KBM-7 (cell line): ENCODE measurements around the gene XPR1.
"Not testable (repeated sequence)": the region's sequence is repeated elsewhere in the genome, so short reads cannot be mapped to it uniquely, and the experiment has no call there.

Experiments
- DNase-seq: peaks from one replicate; pipeline ENCODE4 v3.0.0-alpha.2; 2015
- in situ Hi-C: fragments of 300-500 bp; cut with MboI; formaldehyde crosslinking; loops from 2 replicates; pipeline ENCODE4 v1.14.3; 2020; ENCODE audit warnings: low sequenced_read_pairs, low pct_unique_long_range_greater_than_20kb, mixed read lengths

XPR1 gene

GRCh38 chr1:180751921-180752320 is 120.1 kb downstream of the XPR1 start:
- DNase-seq = no peak
- in situ Hi-C loops = no loop called here

- in situ Hi-C loops = no loop called here
- DNase-seq = no peak
These were observed 122.6 kb downstream of the XPR1 start for GRCh38 chr1:180754453-180754852.

GRCh38 chr1:180757657-180758056 is 125.8 kb downstream of the XPR1 start:
- in situ Hi-C loops = no loop called here
- DNase-seq = peak; percentile 30

GRCh38 chr1:180762796-180763195 is 131.0 kb downstream of the XPR1 start:
- in situ Hi-C loops = no loop called here
- no peak for DNase-seq

- in situ Hi-C loops = no loop called here
- DNase-seq = no peak
These were observed 133.3 kb downstream of the XPR1 start for GRCh38 chr1:180765151-180765550.

- DNase-seq = no peak
- in situ Hi-C loops = no loop called here
These were observed 138.1 kb downstream of the XPR1 start for GRCh38 chr1:180769889-180770288.

GRCh38 chr1:180773210-180773865 is 141.5 kb downstream of the XPR1 start:
- no peak for DNase-seq
- in situ Hi-C loops = no loop called here

- no peak for DNase-seq
- in situ Hi-C loops = no loop called here
These were observed 144.0 kb downstream of the XPR1 start for GRCh38 chr1:180775801-180776200.

GRCh38 chr1:180777072-180777689 is 145.4 kb downstream of the XPR1 start:
- in situ Hi-C loops = no loop called here

GRCh38 chr1:180778782-180779398 is 147.1 kb downstream of the XPR1 start:
- in situ Hi-C loops = no loop called here
- no peak for DNase-seq

More at GRCh38 chr1:180777072-180777689, 145.4 kb downstream of the XPR1 start:
- DNase-seq = no peak

GRCh38 chr1:180779584-180779983 is 147.8 kb downstream of the XPR1 start:
- in situ Hi-C loops = no loop called here
- no peak for DNase-seq

- DNase-seq = no peak
- in situ Hi-C loops = no loop called here
These were observed 149.9 kb downstream of the XPR1 start for GRCh38 chr1:180781718-180782117.

- no peak for DNase-seq
- in situ Hi-C loops = no loop called here
These were observed 153.5 kb downstream of the XPR1 start for GRCh38 chr1:180785291-180785690.

- in situ Hi-C loops = no loop called here
- no peak for DNase-seq
These were observed 154.1 kb downstream of the XPR1 start for GRCh38 chr1:180785887-180786286.

GRCh38 chr1:180786624-180787023 is 154.8 kb downstream of the XPR1 start:
- DNase-seq = no peak
- in situ Hi-C loops = no loop called here

GRCh38 chr1:180787628-180788307 is 155.9 kb downstream of the XPR1 start:
- in situ Hi-C loops = no loop called here
- DNase-seq = no peak

- in situ Hi-C loops = no loop called here
- DNase-seq = no peak
These were observed 157.6 kb downstream of the XPR1 start for GRCh38 chr1:180789460-180789859.

GRCh38 chr1:180791152-180791551 is 159.3 kb downstream of the XPR1 start:
- DNase-seq, in situ Hi-C loops: not testable (repeated sequence)

GRCh38 chr1:180791806-180792205 is 160.0 kb downstream of the XPR1 start:
- in situ Hi-C loops = no loop called here

GRCh38 chr1:180793451-180793850 is 161.6 kb downstream of the XPR1 start:
- in situ Hi-C loops = no loop called here
- DNase-seq = no peak

More at GRCh38 chr1:180791806-180792205, 160.0 kb downstream of the XPR1 start:
- DNase-seq = peak; percentile 50
